ENCODE data around the gene GNL3L. TPM values are rescaled to one million over a fixed set of nuclear protein-coding genes. Genes with fewer than 3 reads are reported as not detected.

Gene GNL3L
- total RNA-seq = 33.8 and 34.7 TPM in 2 replicates

GRCh38 chrX:54529552-54530356 lies at the start of gene GNL3L:
Gene GNL3L, plus strand, starts transcription at chrX:54530219. Its CDS starts 2,348 bp downstream, at chrX:54532567.

DNA sequence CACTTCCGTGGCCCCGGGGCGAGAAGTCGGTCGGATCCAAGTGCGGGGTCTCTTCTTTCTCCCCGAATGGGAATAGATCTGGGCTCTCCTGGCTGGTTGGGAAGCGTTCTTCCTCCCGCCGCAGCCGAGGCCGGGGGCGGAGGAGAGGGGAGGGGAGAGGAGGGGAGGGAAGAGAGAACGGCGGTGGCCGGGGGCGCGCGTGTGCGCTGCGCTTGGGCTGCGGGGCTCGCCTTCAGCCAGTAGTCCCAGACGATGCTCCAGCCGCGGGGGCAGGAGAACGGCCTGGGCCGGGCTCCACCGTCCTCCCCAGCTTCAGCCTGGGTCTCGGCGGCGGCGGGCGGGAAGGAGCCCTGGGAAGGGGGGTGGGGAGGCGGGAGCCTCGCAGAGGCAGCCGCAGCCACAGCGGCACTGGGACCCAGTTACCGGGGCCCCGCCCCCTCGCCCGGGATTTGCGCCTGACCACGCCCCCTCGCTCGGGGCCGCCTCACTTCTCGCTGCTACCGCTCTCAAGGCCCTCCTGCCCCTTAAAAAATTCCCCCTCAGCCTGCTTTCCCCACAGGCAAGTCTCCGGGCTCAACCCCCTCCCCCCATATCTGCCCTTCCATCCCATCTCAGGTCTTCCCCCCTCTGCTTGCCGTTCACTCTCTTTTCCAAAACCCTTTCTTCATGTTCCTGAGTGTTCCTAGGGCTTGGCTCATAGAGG lies 34.1 kb upstream of the GNL3L start, which contains the start of gene FGD1:
TSS of gene FGD1 (minus strand) at position 421 of the 703 bp plus-strand sequence. CDS start 802 bp downstream, outside the sequence.

Other genes with a start within 250 kb of the GNL3L start
- 0.15 and 0.33 TPM in 2 replicates for gene WNK3, start 172.2 kb upstream of the GNL3L start, total RNA-seq
- 14.1 and 15.5 TPM in 2 replicates for gene TSR2, start 89.8 kb upstream of the GNL3L start, total RNA-seq
- 5.6 and 6.0 TPM in 2 replicates for gene FGD1, start 34.0 kb upstream of the GNL3L start, total RNA-seq

Measured in mammary microvascular endothelial cell (primary cell).